ENCODE data around the gene CRHR1.

- no peak for TF ChIP-seq AFF4 (CRISPR knock-in tag; IDR thresholded peaks at IDR 0.05; ENCODE audit: borderline replicate concordance)
- no peak for TF ChIP-seq ZNF138 (CRISPR knock-in tag; conservative IDR thresholded peaks at IDR 0.05)
- TF ChIP-seq ATF3 (CRISPR knock-in tag; conservative IDR thresholded peaks at IDR 0.05) = no peak
- no peak for TF ChIP-seq ETV6 (CRISPR knock-in tag; IDR thresholded peaks at IDR 0.05)
- no peak for TF ChIP-seq PREB (CRISPR knock-in tag; IDR thresholded peaks at IDR 0.05; ENCODE audit: borderline replicate concordance)
- no peak for TF ChIP-seq CREB1 (CRISPR knock-in tag; IDR thresholded peaks at IDR 0.05)
- no peak for TF ChIP-seq NFYB (CRISPR knock-in tag; conservative IDR thresholded peaks at IDR 0.05; ENCODE audit: low read depth)
- TF ChIP-seq SP1 (CRISPR knock-in tag; conservative IDR thresholded peaks at IDR 0.05) = no peak
- no peak for TF ChIP-seq FOXP4 (CRISPR knock-in tag; IDR thresholded peaks at IDR 0.05)
Measured at GRCh38 chr17:45852535-45853297, 68.6 kb downstream of the CRHR1 start.
